ENCODE results near the gene AP2B1.

DNA sequence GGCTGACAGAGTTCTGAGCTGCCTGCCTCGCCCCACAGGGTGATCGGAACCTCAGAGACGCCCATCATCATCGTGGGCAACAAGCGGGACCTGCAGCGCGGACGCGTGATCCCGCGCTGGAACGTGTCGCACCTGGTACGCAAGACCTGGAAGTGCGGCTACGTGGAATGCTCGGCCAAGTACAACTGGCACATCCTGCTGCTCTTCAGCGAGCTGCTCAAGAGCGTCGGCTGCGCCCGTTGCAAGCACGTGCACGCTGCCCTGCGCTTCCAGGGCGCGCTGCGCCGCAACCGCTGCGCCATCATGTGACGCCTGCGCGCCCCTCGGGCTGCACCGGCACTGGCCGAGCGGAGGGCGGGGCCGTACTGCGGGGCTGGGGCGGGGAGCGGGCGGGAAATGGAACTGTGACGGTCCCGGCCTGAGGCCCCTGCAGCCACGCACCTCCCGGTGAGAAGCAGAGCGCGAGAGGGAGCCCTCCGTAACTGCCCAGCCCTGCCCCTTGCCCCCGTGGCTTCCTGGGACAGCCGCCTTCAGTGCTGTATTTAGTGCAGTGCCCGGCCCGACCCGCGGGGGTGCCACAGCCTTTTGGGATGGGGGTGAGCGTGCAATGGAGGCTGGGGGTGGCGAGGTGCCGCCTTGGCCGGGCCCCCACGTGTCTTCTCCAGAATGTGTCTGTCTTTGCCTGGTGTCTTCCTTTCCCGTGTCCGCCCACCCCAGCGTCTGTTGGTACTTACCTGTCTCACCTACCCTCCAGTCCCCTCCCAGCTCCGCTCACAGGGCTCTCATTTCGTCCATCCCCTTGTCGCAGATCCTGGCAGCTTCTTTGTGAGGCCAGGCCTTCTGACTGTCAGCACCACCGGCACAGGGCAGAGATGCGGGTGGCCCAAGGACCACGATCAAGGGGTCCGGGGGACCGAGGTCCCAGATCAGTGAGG, 154.1 kb downstream of the AP2B1 start:
- TF ChIP-seq, protein P1, sequence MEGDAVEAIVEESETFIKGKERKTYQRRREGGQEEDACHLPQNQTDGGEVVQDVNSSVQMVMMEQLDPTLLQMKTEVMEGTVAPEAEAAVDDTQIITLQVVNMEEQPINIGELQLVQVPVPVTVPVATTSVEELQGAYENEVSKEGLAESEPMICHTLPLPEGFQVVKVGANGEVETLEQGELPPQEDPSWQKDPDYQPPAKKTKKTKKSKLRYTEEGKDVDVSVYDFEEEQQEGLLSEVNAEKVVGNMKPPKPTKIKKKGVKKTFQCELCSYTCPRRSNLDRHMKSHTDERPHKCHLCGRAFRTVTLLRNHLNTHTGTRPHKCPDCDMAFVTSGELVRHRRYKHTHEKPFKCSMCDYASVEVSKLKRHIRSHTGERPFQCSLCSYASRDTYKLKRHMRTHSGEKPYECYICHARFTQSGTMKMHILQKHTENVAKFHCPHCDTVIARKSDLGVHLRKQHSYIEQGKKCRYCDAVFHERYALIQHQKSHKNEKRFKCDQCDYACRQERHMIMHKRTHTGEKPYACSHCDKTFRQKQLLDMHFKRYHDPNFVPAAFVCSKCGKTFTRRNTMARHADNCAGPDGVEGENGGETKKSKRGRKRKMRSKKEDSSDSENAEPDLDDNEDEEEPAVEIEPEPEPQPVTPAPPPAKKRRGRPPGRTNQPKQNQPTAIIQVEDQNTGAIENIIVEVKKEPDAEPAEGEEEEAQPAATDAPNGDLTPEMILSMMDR (IDR thresholded peaks at IDR 0.05): no peak
- no peak for TF ChIP-seq POLR2AphosphoS5 (IDR thresholded peaks at IDR 0.05)

Data from transverse colon (tissue), 4 donors.